Peyer's patch (tissue), 4 donors: ENCODE data around the gene HPCAL1. TPM values are rescaled to one million over a fixed set of nuclear protein-coding genes. Genes with fewer than 3 reads are reported as not detected.

Experiments used
- DNase-seq, 3 donors: peaks; one replicate each; pipeline ENCODE4 v3.0.0-alpha.2; 2017 to 2019
- H3K27ac ChIP-seq, 4 donors: fragments of 200-600 bp; sonication (generic); one replicate each; pipeline ENCODE4 v1.5.1; 2016 to 2019
- H3K27me3 ChIP-seq, 2 donors: fragments of 200-600 bp; sonication (generic); one replicate each; pipeline ENCODE4 v1.5.1; 2019
- H3K36me3 ChIP-seq, 3 donors: fragments of 200-600 bp; sonication (generic); one replicate each; pipeline ENCODE4 v1.5.1; 2016 to 2019
- H3K4me1 ChIP-seq, 4 donors: fragments of 200-600 bp; sonication (generic); one replicate each; pipeline ENCODE4 v1.5.1; 2016 to 2019
- H3K4me3 ChIP-seq, 4 donors: fragments of 200-600 bp; sonication (generic); 1 replicate in 3 of 4; 2 replicates in 1 of 4; pipeline ENCODE4 v1.5.1; 2016 to 2019; ENCODE audit warnings: mild to moderate bottlenecking in 1 of 4
- H3K9me3 ChIP-seq, 4 donors: fragments of 200-600 bp; sonication (generic); one replicate each; pipeline ENCODE4 v1.5.1; 2016 to 2019; ENCODE audit warnings: mild to moderate bottlenecking in 1 of 4
- POLR2A ChIP-seq, 2 donors: fragments of 450-650 bp; IDR thresholded peaks; one replicate each; pipeline ENCODE4 v1.5.1; 2017; ENCODE audit warnings: antibody characterized with exemption in 2 of 2, mild to moderate bottlenecking in 2 of 2, moderate library complexity in 2 of 2
- total RNA-seq, 4 donors: library from RNA; depleted of rRNA; stranded (reverse); fragments of >200 nt; gene quantifications; one replicate each; pipeline ENCODE4 v1.1.0, GENCODE V29; 2016
- TF ChIP-seq, protein P1 (sequence below), 6 experiments: fragments of 450-650 bp in 4 of 6; fragments of 200-600 bp in 2 of 6; sonication (generic) in 1 of 6; IDR thresholded peaks; one replicate each; pipeline ENCODE4 v1.5.1; 2017 to 2019; ENCODE audit warnings: antibody characterized with exemption in 6 of 6, mild to moderate bottlenecking in 3 of 6, moderate library complexity in 1 of 6

Gene HPCAL1
- total RNA-seq, 4 donors from 2014 or later = 123 to 270 (median 156) TPM

DNA sequence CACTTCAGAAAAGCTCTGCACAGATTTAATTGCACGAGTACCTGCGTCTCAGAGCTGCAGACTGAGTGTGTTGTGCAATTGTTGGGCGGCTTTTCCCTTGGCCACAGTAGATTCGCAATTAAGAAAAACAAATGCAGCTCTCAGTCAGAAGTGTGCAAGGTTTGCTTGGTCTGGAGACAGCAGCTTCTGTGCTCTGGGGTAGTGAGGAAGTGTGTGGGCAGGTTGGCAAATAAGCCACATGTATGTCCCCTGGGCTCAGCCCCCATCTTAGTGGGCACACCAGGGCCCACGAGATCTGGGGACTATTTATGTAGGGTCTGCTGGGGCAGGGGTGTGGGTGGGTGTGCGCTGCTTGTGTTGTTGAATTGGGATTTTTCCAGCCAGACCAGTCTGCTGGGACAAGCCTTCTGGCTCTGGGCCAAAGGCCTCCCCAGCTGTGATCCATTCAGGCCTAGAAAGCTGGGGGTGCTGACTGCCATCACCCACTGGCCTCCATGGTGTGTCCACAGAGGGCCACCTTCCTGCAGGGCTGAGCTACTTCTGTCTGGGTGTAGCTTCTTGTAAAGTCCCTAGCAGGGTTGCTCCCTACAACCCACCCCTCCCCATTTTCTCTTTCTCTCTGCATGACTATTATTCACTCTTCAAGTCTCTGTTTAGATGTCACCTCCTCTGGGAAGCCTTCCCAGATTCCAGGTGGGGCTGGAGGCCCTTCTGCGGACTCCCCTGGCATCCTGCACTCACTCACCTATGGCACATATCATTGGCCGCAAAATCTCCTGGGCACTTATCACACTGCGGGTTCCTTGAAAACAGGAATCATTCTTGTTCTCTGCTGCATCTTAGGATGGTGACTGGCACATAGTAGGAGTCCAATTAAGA is 77.6 kb downstream of the HPCAL1 start:
- TF ChIP-seq, protein P1, sequence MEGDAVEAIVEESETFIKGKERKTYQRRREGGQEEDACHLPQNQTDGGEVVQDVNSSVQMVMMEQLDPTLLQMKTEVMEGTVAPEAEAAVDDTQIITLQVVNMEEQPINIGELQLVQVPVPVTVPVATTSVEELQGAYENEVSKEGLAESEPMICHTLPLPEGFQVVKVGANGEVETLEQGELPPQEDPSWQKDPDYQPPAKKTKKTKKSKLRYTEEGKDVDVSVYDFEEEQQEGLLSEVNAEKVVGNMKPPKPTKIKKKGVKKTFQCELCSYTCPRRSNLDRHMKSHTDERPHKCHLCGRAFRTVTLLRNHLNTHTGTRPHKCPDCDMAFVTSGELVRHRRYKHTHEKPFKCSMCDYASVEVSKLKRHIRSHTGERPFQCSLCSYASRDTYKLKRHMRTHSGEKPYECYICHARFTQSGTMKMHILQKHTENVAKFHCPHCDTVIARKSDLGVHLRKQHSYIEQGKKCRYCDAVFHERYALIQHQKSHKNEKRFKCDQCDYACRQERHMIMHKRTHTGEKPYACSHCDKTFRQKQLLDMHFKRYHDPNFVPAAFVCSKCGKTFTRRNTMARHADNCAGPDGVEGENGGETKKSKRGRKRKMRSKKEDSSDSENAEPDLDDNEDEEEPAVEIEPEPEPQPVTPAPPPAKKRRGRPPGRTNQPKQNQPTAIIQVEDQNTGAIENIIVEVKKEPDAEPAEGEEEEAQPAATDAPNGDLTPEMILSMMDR (IDR thresholded peaks at IDR 0.05) = no peak
- TF ChIP-seq POLR2A (IDR thresholded peaks at IDR 0.05) = no peak
- Histone ChIP-seq H3K27me3 (no peaks in the 10 kb centered on the region), H3K9me3 (no peaks in the 10 kb centered on the region), H3K4me1 (peaks cover 0 to 59% (median 39%) of the 10 kb centered on the region in 4 donors), H3K4me3 (no peak overlapping the region), H3K27ac (peak overlapping the region in 2 of 4 donors; percentile 18 to 73), H3K36me3 (no peaks in the 10 kb centered on the region)
- peak in 2 of 3 donors; percentile 61 to 63 for DNase-seq

DNA sequence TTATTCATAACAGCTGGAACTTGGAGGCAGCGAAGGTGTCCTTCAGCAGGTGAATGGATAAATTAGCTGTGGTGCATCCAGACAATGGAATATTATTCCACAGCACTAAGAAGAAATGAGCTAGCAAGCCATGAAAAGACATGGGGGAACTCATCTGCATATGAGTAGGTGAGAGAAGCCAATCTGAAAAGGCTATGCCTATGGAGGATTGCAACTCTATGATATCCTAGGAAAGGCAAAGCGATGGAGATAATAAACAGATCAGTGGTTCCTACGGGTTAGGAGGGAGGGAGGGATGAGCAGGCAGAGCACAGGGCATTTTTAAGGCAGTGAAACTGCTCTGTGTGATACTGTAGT is 79.3 kb downstream of the HPCAL1 start:
- no peaks in the 10 kb centered on the region for H3K36me3 ChIP-seq
- H3K27ac ChIP-seq = peak overlapping the region in 2 of 4 donors; percentile 23 to 73
- H3K27me3 ChIP-seq = no peaks in the 10 kb centered on the region
- H3K4me1 ChIP-seq = peaks cover 0 to 63% (median 47%) of the 10 kb centered on the region in 4 donors
- H3K4me3 ChIP-seq = no peak overlapping the region
- no peak for DNase-seq
- no peaks in the 10 kb centered on the region for H3K9me3 ChIP-seq
- no peak for TF ChIP-seq POLR2A (IDR thresholded peaks at IDR 0.05)
- TF ChIP-seq, protein P1 (IDR thresholded peaks at IDR 0.05) = no peak

DNA sequence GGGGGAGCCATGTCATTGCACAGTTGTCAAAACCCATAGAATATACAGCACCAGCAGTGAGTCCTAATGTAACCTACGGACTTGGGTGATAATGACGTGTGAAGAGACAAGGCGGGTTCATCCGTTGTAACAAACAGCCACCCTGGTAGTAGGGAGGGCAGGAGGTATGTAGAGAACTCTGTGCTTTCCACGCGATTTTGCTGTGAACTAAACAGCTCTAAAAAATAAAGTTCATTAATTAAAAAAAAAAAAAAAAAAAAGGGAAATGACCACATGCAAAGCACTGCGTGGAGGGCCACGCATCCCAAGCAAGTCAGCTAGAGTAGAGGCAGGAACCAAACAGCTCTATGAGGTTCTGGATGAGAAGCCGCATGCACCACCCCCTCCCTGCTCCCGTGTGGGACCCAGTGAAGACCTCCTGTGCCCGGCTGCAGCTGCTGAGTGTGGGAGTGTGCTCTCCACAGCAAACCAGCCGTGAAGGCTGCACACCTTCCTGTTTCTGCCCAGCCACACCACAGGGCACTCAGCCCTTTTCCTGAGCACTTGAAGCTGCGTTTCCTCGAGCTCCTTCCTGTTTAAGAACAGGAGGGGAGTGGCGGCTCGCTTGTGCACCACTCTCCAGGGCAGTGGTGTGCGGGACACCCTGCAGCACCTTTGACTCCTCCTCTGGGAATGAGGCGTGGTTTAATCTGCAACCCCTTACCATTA is 79.8 kb downstream of the HPCAL1 start:
- H3K36me3 ChIP-seq = no peaks in the 10 kb centered on the region
- peaks cover 0 to 58% (median 44%) of the 10 kb centered on the region in 4 donors for H3K4me1 ChIP-seq
- DNase-seq = peak in 2 of 3 donors; percentile 86 to 87
- no peaks in the 10 kb centered on the region for H3K27me3 ChIP-seq
- TF ChIP-seq, protein P1 (IDR thresholded peaks at IDR 0.05) = no peak
- no peak for TF ChIP-seq POLR2A (IDR thresholded peaks at IDR 0.05)
- H3K27ac ChIP-seq = peak overlapping the region in 2 of 4 donors; percentile 23 to 73
- no peaks in the 10 kb centered on the region for H3K9me3 ChIP-seq
- peak overlapping the region in 2 of 4 donors; percentile 2 to 6 for H3K4me3 ChIP-seq

DNA sequence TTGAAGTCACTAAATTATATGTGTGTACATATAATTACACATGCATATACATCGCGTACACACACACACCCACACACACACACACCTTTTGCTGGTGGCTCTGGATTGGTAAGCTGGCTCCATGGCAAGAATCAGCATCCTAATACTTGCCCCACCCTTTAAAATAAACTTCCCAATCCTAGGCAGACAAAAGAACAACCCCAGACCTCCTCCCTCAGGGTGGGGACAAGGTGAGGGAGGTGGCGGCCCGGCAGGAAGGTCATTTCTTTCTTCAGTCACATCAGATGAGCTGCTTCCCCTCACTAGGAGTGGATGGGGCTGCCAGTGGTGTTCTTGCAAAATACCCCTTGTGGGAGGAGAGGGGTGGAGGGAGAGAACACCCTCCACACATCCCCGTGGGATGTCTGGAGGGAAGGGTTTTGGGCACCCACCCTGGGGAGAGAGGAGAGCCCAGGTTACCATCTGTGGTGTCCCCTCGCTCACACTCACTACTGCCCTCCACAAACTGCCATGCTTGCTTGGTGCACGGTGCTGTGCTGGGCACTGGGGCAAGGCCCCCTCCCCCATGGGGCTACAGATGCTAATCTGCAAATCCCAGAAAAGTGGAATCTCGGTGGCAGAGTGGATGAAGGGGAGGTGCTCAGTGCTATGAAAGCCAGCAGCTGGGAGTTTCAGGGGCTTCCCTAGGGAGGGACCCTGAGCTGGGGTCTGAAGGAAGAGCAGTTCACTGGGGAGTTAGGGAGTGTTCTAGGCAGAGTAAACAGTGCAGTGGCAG is 81.4 kb downstream of the HPCAL1 start:
- no peak for DNase-seq
- no peaks in the 10 kb centered on the region for H3K9me3 ChIP-seq
- no peak overlapping the region for H3K4me3 ChIP-seq
- H3K27ac ChIP-seq = peak overlapping the region in 1 of 4 donors; percentile 73
- no peak for TF ChIP-seq POLR2A (IDR thresholded peaks at IDR 0.05)
- TF ChIP-seq, protein P1 (IDR thresholded peaks at IDR 0.05) = no peak
- no peaks in the 10 kb centered on the region for H3K27me3 ChIP-seq
- H3K4me1 ChIP-seq = peaks cover 0 to 52% (median 40%) of the 10 kb centered on the region in 4 donors
- H3K36me3 ChIP-seq = no peaks in the 10 kb centered on the region

DNA sequence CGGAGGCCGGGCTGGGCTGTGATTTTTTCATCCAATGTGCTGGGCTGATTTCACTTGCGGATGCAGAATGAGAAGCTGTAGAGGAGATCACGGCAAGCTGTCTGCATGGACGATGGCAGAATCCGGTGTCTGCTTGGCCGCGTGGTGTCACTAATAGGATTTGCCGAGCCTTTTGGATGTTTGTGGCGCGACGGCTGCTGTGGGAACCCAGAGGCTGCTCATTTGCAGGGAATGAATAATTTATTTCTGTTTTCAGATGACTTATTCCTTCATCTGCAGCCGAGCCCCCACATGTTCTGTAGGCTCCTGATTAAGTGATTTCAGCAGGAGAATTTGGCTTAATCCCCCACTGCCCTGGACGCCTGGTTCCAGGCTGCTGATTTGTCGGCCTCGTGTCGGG is 82.8 kb downstream of the HPCAL1 start:
- Histone ChIP-seq H3K4me1 (peaks cover 4 to 57% (median 39%) of the 10 kb centered on the region in 4 donors), H3K27me3 (no peaks in the 10 kb centered on the region), H3K4me3 (no peak overlapping the region), H3K9me3 (no peaks in the 10 kb centered on the region), H3K27ac (no peak overlapping the region), H3K36me3 (no peaks in the 10 kb centered on the region)
- no peak for TF ChIP-seq POLR2A (IDR thresholded peaks at IDR 0.05)
- TF ChIP-seq, protein P1 (IDR thresholded peaks at IDR 0.05) = no peak
- DNase-seq = no peak
